NCI-H82 (cell line): Measurements from ENCODE around the gene TUBGCP6.
"Not testable (repeated sequence)": the region's sequence is repeated elsewhere in the genome, so short reads cannot be mapped to it uniquely, and the experiment has no call there.

Source experiments
- DNase-seq: peaks from one replicate; lab custom pipeline; 2025; lab: John Stamatoyannopoulos, UW

TUBGCP6 gene

GRCh38 chr22:50209893-50210292, 34.9 kb downstream of the TUBGCP6 start:
- peak; percentile 65 for DNase-seq

DNA sequence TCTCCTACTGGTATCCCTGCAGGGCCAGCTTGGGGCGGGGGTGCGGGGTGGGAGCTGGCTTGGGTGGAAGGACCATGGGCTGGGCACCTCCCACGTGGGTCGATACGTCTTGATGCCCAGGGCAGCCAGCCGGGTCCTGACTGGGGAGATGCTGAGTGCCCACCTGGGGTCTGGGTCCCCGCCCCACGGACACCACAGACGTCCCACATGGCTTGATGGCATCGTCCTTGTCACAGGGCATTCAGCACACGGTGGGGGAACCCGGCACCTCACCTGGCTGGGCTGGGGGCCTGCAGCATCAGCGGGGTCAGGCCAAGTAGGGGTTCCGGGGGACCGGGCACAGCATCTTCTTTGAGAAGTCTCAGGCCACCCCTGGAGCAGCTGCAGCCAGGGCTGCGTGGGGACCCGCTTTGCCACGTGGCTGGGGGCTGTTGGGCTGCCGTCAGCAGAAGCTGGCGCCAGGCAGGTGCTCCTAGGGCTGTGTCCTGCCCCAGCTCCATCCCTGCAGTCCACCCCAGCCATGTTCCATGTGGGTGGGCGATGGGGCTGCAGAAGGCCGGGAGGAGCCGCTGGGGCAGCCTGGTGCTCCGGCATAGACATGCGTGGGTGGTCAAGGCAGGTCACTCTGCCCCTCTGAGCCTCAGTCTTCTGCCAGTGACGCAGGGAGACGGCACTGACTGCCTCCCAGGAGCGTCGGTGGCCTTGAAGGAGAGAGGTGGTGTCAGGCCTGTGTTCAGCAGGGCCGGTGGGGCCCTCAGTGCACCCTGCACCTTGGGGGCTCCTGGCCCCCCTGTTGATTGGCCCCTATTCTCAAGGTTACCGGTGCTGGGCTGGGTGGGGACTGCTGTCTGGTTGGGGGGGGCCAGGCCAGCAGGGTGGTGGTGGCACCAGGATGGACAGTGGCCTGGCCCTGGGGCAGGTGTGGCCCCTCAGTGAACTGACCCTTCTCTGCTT, 35.6 kb downstream of the TUBGCP6 start:
- DNase-seq = no peak

DNA sequence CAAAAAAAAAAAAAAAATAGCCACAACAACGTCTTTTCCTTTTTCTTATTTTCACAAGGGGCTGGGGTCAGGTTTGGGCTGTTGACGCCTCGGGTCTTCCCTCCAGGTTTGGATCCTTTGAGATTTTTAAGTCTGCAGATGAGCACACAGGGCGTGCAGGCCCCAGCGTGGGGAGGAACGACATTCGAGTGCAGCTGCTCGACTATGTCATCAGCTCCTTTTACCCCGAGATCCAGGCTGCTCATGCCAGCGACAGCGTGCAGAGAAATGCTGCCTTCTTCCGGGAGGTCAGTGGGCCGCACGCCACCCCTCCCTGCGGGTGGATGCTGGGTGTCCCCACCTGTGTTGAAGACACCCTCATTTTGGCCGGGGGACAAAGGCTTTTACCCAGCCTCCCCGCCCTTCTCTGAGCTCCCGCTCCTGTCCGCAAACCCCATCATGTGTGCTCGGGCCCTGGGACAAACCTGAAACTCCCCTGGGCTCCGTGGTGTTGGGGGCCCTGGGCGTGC, 36.3 kb downstream of the TUBGCP6 start:
- no peak for DNase-seq

GRCh38 chr22:50207383-50208140, 37.3 kb downstream of the TUBGCP6 start:
- DNase-seq = no peak

- DNase-seq = peak; percentile 47
Measured at GRCh38 chr22:50206599-50206998, 38.2 kb downstream of the TUBGCP6 start.

GRCh38 chr22:50205781-50206569, 38.8 kb downstream of the TUBGCP6 start:
- no peak for DNase-seq

DNA sequence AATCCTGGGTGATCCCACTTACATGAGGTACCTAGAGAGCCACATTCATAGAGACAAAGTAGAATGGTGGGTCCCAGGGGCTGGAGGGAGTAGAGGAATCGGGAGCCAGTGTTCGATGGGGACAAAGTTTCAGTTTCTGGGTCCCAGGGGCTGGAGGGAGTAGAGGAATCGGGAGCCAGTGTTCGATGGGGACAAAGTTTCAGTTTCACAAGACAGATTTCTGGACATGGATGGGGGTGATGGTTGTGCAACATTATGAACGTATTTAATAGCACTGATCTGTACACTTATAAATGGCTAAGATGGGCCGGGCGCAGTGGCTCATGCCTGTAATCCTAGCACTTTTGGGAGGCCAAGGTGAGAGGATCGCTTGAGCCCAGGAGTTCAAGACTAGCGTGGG, 39.8 kb downstream of the TUBGCP6 start:
- DNase-seq = not testable (repeated sequence)

DNA sequence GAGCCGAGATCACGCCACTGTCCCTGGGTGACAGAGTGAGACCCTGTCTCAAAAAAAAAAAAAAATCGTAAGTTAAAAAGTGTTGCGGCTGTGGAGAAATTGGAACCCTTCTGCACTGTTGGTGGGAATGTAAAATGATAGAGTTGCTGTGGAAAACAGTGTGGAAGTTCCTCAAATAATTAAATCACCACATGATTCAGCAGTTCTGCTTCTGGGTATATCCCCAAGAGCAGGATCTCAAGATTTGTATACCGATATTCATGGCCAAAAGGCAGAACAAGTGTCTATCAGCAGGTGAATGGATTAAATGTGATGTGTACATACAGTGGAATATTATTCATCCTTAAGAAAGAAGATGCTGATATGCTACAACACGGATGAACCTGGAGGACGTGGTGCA, 40.3 kb downstream of the TUBGCP6 start:
- DNase-seq = no peak

- no peak for DNase-seq
Measured at GRCh38 chr22:50203288-50203687, 41.5 kb downstream of the TUBGCP6 start.

DNA sequence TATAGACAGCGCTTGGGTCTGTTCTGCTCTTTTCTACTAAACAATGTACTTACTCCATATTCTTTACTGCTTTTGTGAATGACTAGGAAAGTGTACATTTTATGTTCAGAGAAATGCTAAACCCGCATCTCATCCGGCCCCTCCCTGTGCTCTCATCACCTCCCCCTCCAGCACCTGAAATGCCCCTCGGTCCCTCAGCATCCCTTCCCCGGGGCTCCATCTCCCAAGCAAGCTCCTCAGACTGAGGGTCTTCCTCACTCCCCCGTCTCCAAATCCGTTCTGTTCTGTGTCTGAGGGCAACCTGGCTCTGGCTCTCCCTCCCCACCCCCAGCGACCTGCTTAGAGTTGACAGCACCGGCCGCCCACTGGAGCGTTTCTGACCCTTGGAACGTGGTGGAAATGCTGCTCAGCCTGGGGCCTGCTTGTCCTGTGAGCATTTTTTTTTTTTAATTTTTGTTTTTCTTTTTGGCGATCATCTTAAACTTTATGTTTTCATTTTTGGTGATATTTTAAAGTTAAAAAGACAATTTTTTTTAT, 42.6 kb downstream of the TUBGCP6 start:
- no peak for DNase-seq

- no peak for DNase-seq
Measured at GRCh38 chr22:50201191-50202129, 43.4 kb downstream of the TUBGCP6 start.

DNA sequence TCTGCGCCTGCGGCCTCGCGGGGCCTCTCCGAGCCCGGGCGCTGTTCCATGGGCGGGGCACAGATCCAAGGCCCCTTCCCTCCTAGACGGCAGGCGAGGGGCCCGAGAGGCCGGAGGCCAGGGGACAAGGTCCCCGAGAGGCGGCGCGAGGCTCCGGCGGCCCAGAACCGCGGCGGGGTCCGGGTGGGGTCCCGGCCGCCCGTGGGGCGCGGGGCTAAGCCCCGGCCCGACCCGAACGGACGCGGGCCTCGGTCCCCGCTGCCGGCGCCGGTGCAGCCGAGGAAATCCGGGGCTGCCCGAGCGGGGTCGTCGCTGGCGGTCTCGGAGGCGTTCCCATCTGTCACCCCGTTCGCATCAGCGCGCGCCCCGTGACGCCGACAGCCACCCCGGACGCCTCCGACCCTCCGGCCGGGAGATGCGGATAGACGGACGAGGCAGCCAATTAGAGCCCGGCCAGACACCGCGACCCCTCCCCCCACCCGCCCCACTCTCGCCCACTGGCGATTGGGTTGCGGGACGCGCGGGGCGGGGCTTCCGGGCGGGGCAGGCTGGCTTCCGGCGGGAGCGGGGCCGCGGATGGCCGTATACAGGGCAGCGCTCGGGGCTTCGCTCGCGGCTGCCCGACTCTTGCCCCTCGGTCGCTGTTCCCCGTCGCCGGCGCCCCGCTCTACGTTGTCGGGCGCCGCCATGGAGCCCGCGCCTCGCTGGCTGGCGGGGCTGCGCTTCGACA, 44.2 kb downstream of the TUBGCP6 start, which contains the start of gene SELENOO:
TSS of gene SELENOO (plus strand) at position 551 of the 730 bp plus-strand sequence. CDS start at position 577, 26 bp downstream.
- peak; percentile 92 for DNase-seq

DNA sequence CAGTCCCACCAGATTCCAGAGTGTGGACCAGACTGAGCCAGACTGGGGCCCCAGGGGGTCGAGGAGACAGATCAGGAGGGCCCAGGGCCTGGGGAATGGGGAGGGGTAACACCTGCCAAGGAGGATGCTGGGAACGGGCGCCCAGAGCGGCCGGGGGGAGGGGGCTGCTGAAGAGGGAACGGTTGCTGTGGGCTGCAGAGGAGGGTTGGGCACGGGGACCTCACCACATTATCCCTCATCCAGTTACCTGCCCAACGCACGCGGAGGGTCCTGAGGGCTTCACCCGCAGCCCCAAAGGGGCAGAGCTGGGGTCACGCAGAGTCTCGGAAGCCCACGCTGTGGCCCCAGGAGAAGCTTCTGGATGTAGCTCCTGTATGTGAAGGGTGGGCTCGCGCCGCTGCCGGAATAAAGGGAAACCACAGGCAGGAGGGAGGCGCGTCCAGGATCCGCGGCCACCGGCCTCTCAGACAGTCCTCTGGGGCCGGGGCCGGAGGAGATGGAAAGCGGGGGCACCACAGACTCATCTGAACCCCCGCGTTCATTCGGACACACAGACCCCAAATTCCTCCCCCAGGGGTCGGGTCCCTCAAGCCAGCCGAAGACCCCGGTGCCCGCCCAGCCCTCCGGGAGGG, 44.9 kb downstream of the TUBGCP6 start:
- DNase-seq = peak; percentile 52

- no peak for DNase-seq
Measured at GRCh38 chr22:50199251-50199721, 45.5 kb downstream of the TUBGCP6 start.

DNA sequence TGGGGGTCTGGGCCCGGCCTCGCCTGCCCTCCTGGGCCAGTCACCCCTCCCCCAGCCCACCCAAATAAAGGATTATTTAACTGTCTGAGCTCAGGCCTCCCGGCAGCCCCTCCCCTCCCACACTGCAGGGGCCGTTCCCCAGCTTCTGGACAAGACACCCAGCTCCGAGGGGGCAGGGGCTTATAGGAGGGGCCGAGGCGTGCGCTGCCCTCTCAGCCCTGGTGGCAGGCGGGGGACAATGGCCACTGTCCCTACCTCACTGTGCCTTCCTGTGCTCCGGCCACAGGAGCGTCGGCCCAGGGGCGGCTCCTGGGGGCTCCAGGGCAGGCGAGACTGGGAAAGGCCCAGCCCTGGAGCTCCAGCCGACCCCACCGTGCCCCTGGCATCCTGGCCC, 46.2 kb downstream of the TUBGCP6 start:
- no peak for DNase-seq

DNA sequence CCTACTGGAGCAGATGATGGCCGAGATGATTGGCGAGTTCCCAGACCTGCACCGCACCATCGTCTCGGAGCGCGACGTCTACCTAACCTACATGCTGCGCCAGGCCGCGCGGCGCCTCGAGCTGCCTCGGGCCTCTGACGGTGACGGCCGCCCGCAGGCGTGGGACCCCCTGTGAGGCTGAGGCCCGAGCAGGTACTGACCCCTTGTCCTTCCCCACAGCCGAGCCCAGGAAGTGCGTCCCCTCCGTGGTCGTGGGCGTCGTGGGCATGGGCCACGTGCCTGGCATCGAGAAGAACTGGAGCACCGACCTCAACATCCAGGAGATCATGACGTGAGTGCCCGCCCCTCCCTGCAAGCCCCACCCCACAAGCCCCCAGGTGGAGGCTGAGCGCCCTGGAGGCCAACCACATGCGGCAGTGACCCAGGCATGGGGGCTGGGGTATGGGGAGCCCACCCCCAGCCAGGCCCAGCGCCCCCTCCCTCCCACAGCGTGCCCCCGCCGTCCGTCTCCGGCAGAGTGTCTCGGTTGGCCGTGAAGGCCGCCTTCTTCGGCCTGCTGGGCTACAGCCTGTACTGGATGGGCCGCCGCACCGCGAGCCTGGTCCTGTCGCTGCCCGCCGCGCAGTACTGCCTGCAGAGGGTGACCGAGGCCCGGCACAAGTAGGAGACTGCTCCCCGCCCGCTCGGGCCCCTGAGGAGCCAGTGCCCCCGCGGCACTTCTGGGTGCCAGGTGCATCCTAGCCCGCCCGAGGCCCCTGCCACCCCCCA, 46.8 kb downstream of the TUBGCP6 start:
- no peak for DNase-seq

GRCh38 chr22:50197000-50197800, 47.6 kb downstream of the TUBGCP6 start:
- DNase-seq = no peak
